Measurements from ENCODE around the gene IP6K1. TPM values are rescaled to one million over a fixed set of nuclear protein-coding genes. Genes with fewer than 3 reads are reported as not detected.
"Not testable (repeated sequence)": the region's sequence is repeated elsewhere in the genome, so short reads cannot be mapped to it uniquely, and the experiment has no call there.

IP6K1 gene
- polyA plus RNA-seq, 3 donors from 2014 or later, result 18.2 to 43.6 (median 23.7) TPM

GRCh38 chr3:49687424-49687795 lies 98.9 kb downstream of the IP6K1 start:
- peaks cover 34 to 43% of the 10 kb centered on the region in 2 donors for H3K4me1 Mint-ChIP-seq
- H3K36me3 Mint-ChIP-seq, H3K9me3 Mint-ChIP-seq, DNase-seq: not testable (repeated sequence)
- peak overlapping the region in 2 of 6 donors; percentile 7 to 58 for H3K27ac Mint-ChIP-seq
- H3K4me3 Mint-ChIP-seq, result peak overlapping the region in 4 of 5 donors; percentile 27 to 55 (median 34)
- H3K27me3 Mint-ChIP-seq (ENCODE audit: low read depth in 3 of 3), result peaks cover 8 to 15% (median 9%) of the 10 kb centered on the region in 3 donors

- DNase-seq, result peak in 2 of 3 donors; percentile 18 to 26
- peak overlapping the region in 2 of 6 donors; percentile 7 to 58 for H3K27ac Mint-ChIP-seq
Observed at GRCh38 chr3:49686769-49687423, 99.4 kb downstream of the IP6K1 start.

GRCh38 chr3:49686346-49686745 lies 100.0 kb downstream of the IP6K1 start:
- Mint-ChIP-seq H3K27me3 (ENCODE audit: low read depth in 3 of 3) (peaks cover 8 to 14% (median 9%) of the 10 kb centered on the region in 3 donors), H3K4me1 (peaks cover 31 to 40% of the 10 kb centered on the region in 2 donors), H3K4me3 (peak overlapping the region; percentile 33 to 69 (median 60))
- not testable (repeated sequence) for H3K36me3 Mint-ChIP-seq, H3K9me3 Mint-ChIP-seq, H3K27ac Mint-ChIP-seq
- peak in 1 of 3 donors; percentile 17 for DNase-seq

More at GRCh38 chr3:49686769-49687423, 99.4 kb downstream of the IP6K1 start:
- Mint-ChIP-seq H3K4me3 (peak overlapping the region in 4 of 5 donors; percentile 27 to 55 (median 34)), H3K4me1 (peaks cover 32 to 43% of the 10 kb centered on the region in 2 donors), H3K27me3 (ENCODE audit: low read depth in 3 of 3) (peaks cover 8 to 14% (median 9%) of the 10 kb centered on the region in 3 donors)
- not testable (repeated sequence) for H3K9me3 Mint-ChIP-seq, H3K36me3 Mint-ChIP-seq

GRCh38 chr3:49685846-49686245 lies 100.5 kb downstream of the IP6K1 start:
- H3K9me3 Mint-ChIP-seq, result not testable (repeated sequence)

GRCh38 chr3:49685103-49685502 lies 101.2 kb downstream of the IP6K1 start:
- H3K27ac Mint-ChIP-seq, result peak overlapping the region in 1 of 6 donors; percentile 26
- peaks cover 19 to 29% of the 10 kb centered on the region in 2 donors for H3K4me1 Mint-ChIP-seq
- not testable (repeated sequence) for H3K4me3 Mint-ChIP-seq, H3K36me3 Mint-ChIP-seq, DNase-seq, H3K9me3 Mint-ChIP-seq
- H3K27me3 Mint-ChIP-seq (ENCODE audit: low read depth in 3 of 3), result peaks cover 8 to 14% (median 9%) of the 10 kb centered on the region in 3 donors

More at GRCh38 chr3:49685846-49686245, 100.5 kb downstream of the IP6K1 start:
- Mint-ChIP-seq H3K27me3 (ENCODE audit: low read depth in 3 of 3) (peaks cover 8 to 14% (median 9%) of the 10 kb centered on the region in 3 donors), H3K4me3 (peak overlapping the region in 1 of 5 donors; percentile 69), H3K4me1 (peaks cover 26 to 35% of the 10 kb centered on the region in 2 donors)
- H3K27ac Mint-ChIP-seq, DNase-seq, H3K36me3 Mint-ChIP-seq: not testable (repeated sequence)

GRCh38 chr3:49684453-49684852 lies 101.9 kb downstream of the IP6K1 start:
- peaks cover 6 to 12% (median 8%) of the 10 kb centered on the region in 3 donors for H3K27me3 Mint-ChIP-seq (ENCODE audit: low read depth in 3 of 3)
- peaks cover 13 to 27% of the 10 kb centered on the region in 2 donors for H3K4me1 Mint-ChIP-seq
- H3K36me3 Mint-ChIP-seq, result peaks cover 5 to 14% (median 11%) of the 10 kb centered on the region in 3 donors
- not testable (repeated sequence) for H3K27ac Mint-ChIP-seq, DNase-seq, H3K4me3 Mint-ChIP-seq, H3K9me3 Mint-ChIP-seq

- peaks cover 0 to 3% (median 2%) of the 10 kb centered on the region in 3 donors for H3K27me3 Mint-ChIP-seq (ENCODE audit: low read depth in 3 of 3)
- no peak overlapping the region for H3K27ac Mint-ChIP-seq
- no peak overlapping the region for H3K4me3 Mint-ChIP-seq
- no peak for DNase-seq
- peaks cover 7 to 17% (median 13%) of the 10 kb centered on the region in 3 donors for H3K36me3 Mint-ChIP-seq
- no peaks in the 10 kb centered on the region for H3K9me3 Mint-ChIP-seq
- peaks cover 0 to 16% of the 10 kb centered on the region in 2 donors for H3K4me1 Mint-ChIP-seq
Observed at GRCh38 chr3:49683162-49683561, 103.2 kb downstream of the IP6K1 start.

GRCh38 chr3:49681543-49681942 lies 104.8 kb downstream of the IP6K1 start:
- H3K27ac Mint-ChIP-seq, result no peak overlapping the region
- no peak overlapping the region for H3K4me3 Mint-ChIP-seq
- no peak for DNase-seq
- H3K27me3 Mint-ChIP-seq (ENCODE audit: low read depth in 3 of 3), result peaks cover 0 to 3% (median 0%) of the 10 kb centered on the region in 3 donors
- peaks cover 9 to 19% (median 15%) of the 10 kb centered on the region in 3 donors for H3K36me3 Mint-ChIP-seq
- H3K9me3 Mint-ChIP-seq, result no peaks in the 10 kb centered on the region
- H3K4me1 Mint-ChIP-seq, result peaks cover 0 to 10% of the 10 kb centered on the region in 2 donors

- Mint-ChIP-seq H3K27ac (no peak overlapping the region), H3K4me1 (peaks cover 1 to 10% of the 10 kb centered on the region in 2 donors), H3K36me3 (peaks cover 9 to 19% (median 15%) of the 10 kb centered on the region in 3 donors), H3K9me3 (no peaks in the 10 kb centered on the region), H3K4me3 (no peak overlapping the region), H3K27me3 (ENCODE audit: low read depth in 3 of 3) (peaks cover 0 to 3% (median 0%) of the 10 kb centered on the region in 3 donors)
- DNase-seq, result no peak
Observed at GRCh38 chr3:49681232-49681522, 105.2 kb downstream of the IP6K1 start.

- Mint-ChIP-seq H3K27me3 (ENCODE audit: low read depth in 3 of 3) (peaks cover 0 to 3% (median 0%) of the 10 kb centered on the region in 3 donors), H3K36me3 (peaks cover 9 to 19% (median 15%) of the 10 kb centered on the region in 3 donors), H3K9me3 (no peaks in the 10 kb centered on the region), H3K27ac (no peak overlapping the region), H3K4me3 (no peak overlapping the region), H3K4me1 (peaks cover 7 to 13% of the 10 kb centered on the region in 2 donors)
- no peak for DNase-seq
Observed at GRCh38 chr3:49680493-49681231, 105.7 kb downstream of the IP6K1 start.

GRCh38 chr3:49675912-49676311 lies 110.4 kb downstream of the IP6K1 start:
- Mint-ChIP-seq H3K4me3 (peak overlapping the region in 3 of 5 donors; percentile 15 to 96 (median 44)), H3K9me3 (no peaks in the 10 kb centered on the region), H3K27me3 (ENCODE audit: low read depth in 3 of 3) (peaks cover 0 to 7% (median 7%) of the 10 kb centered on the region in 3 donors), H3K27ac (no peak overlapping the region), H3K4me1 (peaks cover 32 to 37% of the 10 kb centered on the region in 2 donors), H3K36me3 (peaks cover 4 to 15% (median 10%) of the 10 kb centered on the region in 3 donors)
- no peak for DNase-seq

- Mint-ChIP-seq H3K36me3 (peaks cover 4 to 5% (median 4%) of the 10 kb centered on the region in 3 donors), H3K4me3 (peak overlapping the region; percentile 91 to 96 (median 93)), H3K27ac (peak overlapping the region; percentile 29 to 97 (median 88)), H3K27me3 (ENCODE audit: low read depth in 3 of 3) (peaks cover 0 to 7% (median 7%) of the 10 kb centered on the region in 3 donors), H3K4me1 (peaks cover 27 to 37% of the 10 kb centered on the region in 2 donors), H3K9me3 (no peaks in the 10 kb centered on the region)
- DNase-seq, result no peak
Observed at GRCh38 chr3:49674497-49674983, 111.8 kb downstream of the IP6K1 start.
